Stimulated activated CD4-positive, alpha-beta T cell treated with anti-CD3 and anti-CD28 coated beads, Interleukin-1b, Interleukin-23, amount 100 ng/mL, for 24 hours (primary cell): ENCODE results near the gene NUP88.

Experiments
- DNase-seq, 4 experiments: peaks; one replicate each; pipeline ENCODE4 v3.0.0-alpha.2; 2020; ENCODE audit warnings: low read depth in 4 of 4, low spot score in 1 of 4

The NUP88 gene

DNA sequence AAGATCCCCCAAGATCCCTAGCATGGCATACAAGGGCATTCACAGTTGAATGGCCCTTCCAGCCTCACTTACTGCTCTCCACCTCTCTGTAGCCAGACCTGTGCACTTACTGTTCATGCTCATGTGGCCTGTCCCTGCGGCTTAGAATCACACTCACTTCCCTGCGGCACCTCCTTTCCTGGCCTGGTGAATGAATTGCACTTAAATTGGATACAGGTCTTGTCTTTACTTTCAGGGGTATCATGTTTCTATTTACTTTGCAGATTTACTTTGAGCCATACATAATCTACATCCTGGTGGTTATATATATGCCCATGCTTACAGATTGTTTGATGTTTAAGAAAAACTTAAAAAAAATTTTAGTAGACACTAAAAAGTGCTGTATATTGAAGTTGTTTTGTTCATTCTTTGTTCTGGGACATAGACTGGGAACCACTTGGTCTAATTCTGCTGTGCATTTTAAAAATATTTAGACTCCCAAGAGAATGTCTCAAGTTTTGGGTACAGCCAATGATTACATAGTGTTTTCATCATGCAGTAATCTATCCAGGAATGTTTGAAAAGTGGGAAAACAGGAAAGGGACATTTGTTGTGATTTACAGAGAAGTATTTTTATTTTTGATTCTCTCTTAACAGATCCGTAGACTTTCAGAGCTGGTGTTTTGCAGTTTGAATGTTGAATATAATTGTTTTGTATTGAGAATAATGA, 63.9 kb downstream of the NUP88 start:
- no peak for DNase-seq

GRCh38 chr17:5354886-5355415, 64.5 kb downstream of the NUP88 start:
- no peak for DNase-seq

DNA sequence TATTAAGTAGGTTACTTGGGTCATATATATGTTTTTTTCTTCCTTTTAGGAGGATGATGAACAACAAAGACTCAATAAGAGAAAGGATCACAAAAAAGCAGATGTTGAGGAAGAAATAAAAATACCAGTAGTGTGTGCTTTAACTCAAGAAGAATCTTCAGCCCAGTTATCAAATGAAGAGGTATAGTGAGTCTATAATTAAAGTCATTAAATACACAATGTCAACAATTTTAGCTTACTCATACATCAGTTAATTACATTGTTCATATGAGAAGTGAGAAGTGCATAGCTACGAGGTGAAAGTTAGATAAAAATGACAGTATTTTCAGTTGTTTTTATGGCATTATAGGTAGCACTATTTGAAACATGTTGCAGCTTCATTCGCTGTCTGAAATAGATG, 65.2 kb downstream of the NUP88 start:
- no peak for DNase-seq

DNA sequence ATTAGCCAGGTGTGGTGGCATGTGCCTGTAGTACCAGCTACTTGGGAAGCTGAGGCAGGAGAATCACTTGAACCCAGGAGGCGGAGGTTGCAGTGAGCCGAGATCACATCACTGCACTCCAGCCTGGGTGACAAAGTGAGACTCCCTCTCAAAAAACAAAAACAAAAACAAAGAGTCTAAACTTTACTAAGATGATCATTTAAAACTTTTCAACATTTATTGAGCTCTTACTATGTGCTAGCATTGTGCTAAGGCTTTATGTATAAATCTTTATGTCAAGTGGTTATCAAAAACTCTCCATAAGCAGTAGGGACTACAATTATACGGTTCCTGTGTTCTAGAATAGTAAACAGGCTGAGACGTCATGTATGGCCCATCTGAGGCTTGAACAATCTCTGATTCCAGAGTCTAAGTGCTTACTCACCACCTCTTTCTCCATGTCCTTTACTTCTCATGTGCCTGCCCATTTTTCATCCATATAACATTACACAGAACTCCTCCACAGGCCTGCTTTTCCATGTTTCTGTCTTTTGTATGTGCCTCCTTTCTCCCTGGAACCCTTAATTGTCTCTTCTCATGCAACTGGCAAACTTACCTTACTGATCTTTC, 66.7 kb downstream of the NUP88 start:
- no peak for DNase-seq

DNA sequence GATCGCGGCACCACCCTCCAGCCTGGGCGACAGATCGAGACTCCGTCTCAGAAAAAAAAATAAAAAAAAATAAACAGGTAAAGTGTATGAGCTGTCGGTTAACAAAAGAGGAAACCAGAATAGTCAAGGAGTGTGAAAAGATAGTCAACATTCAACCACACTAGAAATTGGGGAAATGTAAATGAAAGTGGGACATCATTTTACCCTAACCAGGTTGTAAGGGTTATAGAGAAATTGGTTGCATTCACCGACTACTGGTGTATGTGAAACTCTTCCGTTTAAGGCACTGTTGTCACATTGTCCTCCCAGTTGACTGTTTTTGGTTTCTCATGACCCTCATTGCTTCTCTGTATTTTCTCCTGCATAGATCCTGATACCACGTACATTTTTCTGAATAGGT, 74.5 kb downstream of the NUP88 start:
- DNase-seq: no peak
